ENCODE data around the gene SLA2.

- TF ChIP-seq CTCF (IDR thresholded peaks at IDR 0.05; ENCODE audit: poor library complexity) (no peak), EZH2 (IDR thresholded peaks at IDR 0.05; ENCODE audit: borderline replicate concordance) (no peak), EZH2phosphoT487 (IDR thresholded peaks at IDR 0.05; ENCODE audit: low read depth, severe bottlenecking, unreplicated experiment) (no peak)
Measured at GRCh38 chr20:36655004-36655403, 9.0 kb upstream of the SLA2 start.
